ENCODE data around the gene PCDHGA6. TPM values are rescaled to one million over a fixed set of nuclear protein-coding genes. Genes with fewer than 3 reads are reported as not detected.
"Not testable (repeated sequence)": the region's sequence is repeated elsewhere in the genome, so short reads cannot be mapped to it uniquely, and the experiment has no call there.

The PCDHGA6 gene
- total and polyA plus RNA-seq, 2 donors: 0.47 to 1.2 TPM

DNA sequence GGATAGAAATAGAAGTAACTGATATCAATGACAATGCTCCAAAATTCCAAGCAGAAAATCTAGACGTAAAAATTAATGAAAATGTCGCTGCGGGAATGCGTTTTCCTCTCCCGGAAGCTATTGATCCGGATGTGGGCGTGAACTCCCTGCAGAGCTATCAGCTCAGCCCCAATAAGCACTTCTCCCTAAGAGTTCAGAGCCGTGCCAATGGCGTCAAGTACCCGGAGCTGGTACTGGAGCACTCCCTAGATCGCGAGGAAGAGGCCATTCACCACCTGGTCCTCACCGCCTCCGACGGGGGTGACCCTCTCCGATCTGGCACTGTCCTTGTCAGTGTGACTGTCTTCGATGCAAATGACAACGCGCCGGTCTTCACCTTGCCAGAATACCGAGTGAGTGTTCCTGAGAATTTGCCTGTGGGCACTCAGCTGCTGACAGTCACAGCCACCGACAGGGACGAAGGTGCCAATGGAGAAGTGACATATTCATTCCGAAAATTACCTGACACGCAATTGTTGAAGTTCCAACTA lies 39.9 kb downstream of the PCDHGA6 start:
- Histone ChIP-seq H3K9me3 (ENCODE audit: control insufficient read depth in 2 of 2, insufficient read depth in 1 of 2, low read length in 1 of 2) (peaks cover 14 to 29% of the 10 kb centered on the region in 2 donors), H3K36me3 (ENCODE audit: control insufficient read depth in 2 of 2, insufficient read depth in 2 of 2, low read length in 1 of 2) (no peaks in the 10 kb centered on the region), H3K27ac (ENCODE audit: low read depth in 1 of 2, low read length in 1 of 2) (no peak overlapping the region), H3K27me3 (ENCODE audit: control insufficient read depth in 2 of 2, insufficient read depth in 1 of 2, low read length in 1 of 2) (peaks cover 50 to 94% of the 10 kb centered on the region in 2 donors), H3K4me3 (ENCODE audit: low read length in 2 of 2) (peak overlapping the region; percentile 29 to 32), H3K4me1 (ENCODE audit: control insufficient read depth in 2 of 2, insufficient read depth in 2 of 2, low read length in 2 of 2) (peaks cover 0 to 4% of the 10 kb centered on the region in 2 donors)
- WGBS: 16% methylated on average over 25 of the region's 25 CpGs
- no peak for DNase-seq (ENCODE audit: low read depth in 6 of 9, low spot score in 9 of 9)

GRCh38 chr5:141414548-141415274 lies 41.0 kb downstream of the PCDHGA6 start:
- H3K36me3 ChIP-seq (ENCODE audit: control insufficient read depth in 2 of 2, insufficient read depth in 2 of 2, low read length in 1 of 2); H3K27ac ChIP-seq (ENCODE audit: low read depth in 1 of 2, low read length in 1 of 2); H3K4me1 ChIP-seq (ENCODE audit: control insufficient read depth in 2 of 2, insufficient read depth in 2 of 2, low read length in 2 of 2); H3K4me3 ChIP-seq (ENCODE audit: low read length in 2 of 2); DNase-seq (ENCODE audit: low read depth in 6 of 9, low spot score in 9 of 9): not testable (repeated sequence)
- Histone ChIP-seq H3K27me3 (ENCODE audit: control insufficient read depth in 2 of 2, insufficient read depth in 1 of 2, low read length in 1 of 2) (peaks cover 52 to 94% of the 10 kb centered on the region in 2 donors), H3K9me3 (ENCODE audit: control insufficient read depth in 2 of 2, insufficient read depth in 1 of 2, low read length in 1 of 2) (peaks cover 14 to 31% of the 10 kb centered on the region in 2 donors)
- WGBS: 33% methylated on average over 46 of the region's 46 CpGs

DNA sequence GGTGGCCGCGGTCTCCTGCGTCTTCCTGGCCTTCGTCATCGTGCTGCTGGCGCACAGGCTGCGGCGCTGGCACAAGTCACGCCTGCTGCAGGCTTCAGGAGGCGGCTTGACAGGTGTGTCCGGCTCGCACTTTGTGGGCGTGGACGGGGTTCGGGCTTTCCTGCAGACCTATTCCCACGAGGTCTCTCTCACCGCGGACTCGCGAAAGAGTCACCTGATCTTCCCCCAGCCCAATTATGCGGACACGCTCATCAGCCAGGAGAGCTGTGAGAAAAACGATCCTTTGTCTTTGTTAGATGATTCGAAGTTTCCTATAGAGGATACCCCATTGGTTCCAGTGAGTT lies 41.6 kb downstream of the PCDHGA6 start:
- 28% methylated on average over 24 of the region's 24 CpGs for WGBS
- not testable (repeated sequence) for DNase-seq (ENCODE audit: low read depth in 6 of 9, low spot score in 9 of 9); H3K27ac ChIP-seq (ENCODE audit: low read depth in 1 of 2, low read length in 1 of 2); H3K4me3 ChIP-seq (ENCODE audit: low read length in 2 of 2); H3K36me3 ChIP-seq (ENCODE audit: control insufficient read depth in 2 of 2, insufficient read depth in 2 of 2, low read length in 1 of 2); H3K4me1 ChIP-seq (ENCODE audit: control insufficient read depth in 2 of 2, insufficient read depth in 2 of 2, low read length in 2 of 2)
- peaks cover 48 to 94% of the 10 kb centered on the region in 2 donors for H3K27me3 ChIP-seq (ENCODE audit: control insufficient read depth in 2 of 2, insufficient read depth in 1 of 2, low read length in 1 of 2)
- H3K9me3 ChIP-seq (ENCODE audit: control insufficient read depth in 2 of 2, insufficient read depth in 1 of 2, low read length in 1 of 2): peaks cover 12 to 27% of the 10 kb centered on the region in 2 donors

DNA sequence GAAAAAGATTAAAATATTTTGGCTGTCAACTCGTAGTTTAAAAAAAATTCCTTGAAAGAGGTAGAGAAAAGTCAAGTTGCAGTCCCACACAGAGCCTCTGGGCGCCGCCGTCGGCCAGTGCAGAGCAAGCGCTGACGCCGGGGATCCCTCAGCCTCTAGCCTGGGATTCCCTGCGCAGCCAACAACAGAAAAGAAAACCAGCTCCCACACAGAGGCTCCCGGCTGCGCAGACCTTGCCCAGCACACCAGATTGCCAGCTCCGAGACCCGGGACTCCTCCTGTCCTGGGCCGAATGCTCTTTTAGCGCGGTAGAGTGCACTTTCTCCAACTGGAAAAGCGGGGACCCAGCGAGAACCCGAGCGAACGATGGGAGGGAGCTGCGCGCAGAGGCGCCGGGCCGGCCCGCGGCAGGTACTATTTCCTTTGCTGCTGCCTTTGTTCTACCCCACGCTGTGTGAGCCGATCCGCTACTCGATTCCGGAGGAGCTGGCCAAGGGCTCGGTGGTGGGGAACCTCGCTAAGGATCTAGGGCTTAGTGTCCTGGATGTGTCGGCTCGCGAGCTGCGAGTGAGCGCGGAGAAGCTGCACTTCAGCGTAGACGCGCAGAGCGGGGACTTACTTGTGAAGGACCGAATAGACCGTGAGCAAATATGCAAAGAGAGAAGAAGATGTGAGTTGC lies 43.9 kb downstream of the PCDHGA6 start, which contains the start of gene PCDHGB7:
PCDHGB7 (plus strand) TSS at position 184 of the 679 bp plus-strand sequence; CDS start at position 367, 183 bp downstream.
- 6% methylated on average over 47 of the region's 47 CpGs for WGBS
- Histone ChIP-seq H3K9me3 (ENCODE audit: control insufficient read depth in 2 of 2, insufficient read depth in 1 of 2, low read length in 1 of 2) (peaks cover 18 to 37% of the 10 kb centered on the region in 2 donors), H3K27me3 (ENCODE audit: control insufficient read depth in 2 of 2, insufficient read depth in 1 of 2, low read length in 1 of 2) (peaks cover 61 to 100% of the 10 kb centered on the region in 2 donors), H3K4me1 (ENCODE audit: control insufficient read depth in 2 of 2, insufficient read depth in 2 of 2, low read length in 2 of 2) (peaks cover 0 to 10% of the 10 kb centered on the region in 2 donors), H3K4me3 (ENCODE audit: low read length in 2 of 2) (peak within 1 kb of the TSS; percentile 20 to 29)
- not testable (repeated sequence) for H3K36me3 ChIP-seq (ENCODE audit: control insufficient read depth in 2 of 2, insufficient read depth in 2 of 2, low read length in 1 of 2); H3K27ac ChIP-seq (ENCODE audit: low read depth in 1 of 2, low read length in 1 of 2)
- peak in 6 of 9 donors; percentile 19 to 69 (median 34) for DNase-seq (ENCODE audit: low read depth in 6 of 9, low spot score in 9 of 9)

DNA sequence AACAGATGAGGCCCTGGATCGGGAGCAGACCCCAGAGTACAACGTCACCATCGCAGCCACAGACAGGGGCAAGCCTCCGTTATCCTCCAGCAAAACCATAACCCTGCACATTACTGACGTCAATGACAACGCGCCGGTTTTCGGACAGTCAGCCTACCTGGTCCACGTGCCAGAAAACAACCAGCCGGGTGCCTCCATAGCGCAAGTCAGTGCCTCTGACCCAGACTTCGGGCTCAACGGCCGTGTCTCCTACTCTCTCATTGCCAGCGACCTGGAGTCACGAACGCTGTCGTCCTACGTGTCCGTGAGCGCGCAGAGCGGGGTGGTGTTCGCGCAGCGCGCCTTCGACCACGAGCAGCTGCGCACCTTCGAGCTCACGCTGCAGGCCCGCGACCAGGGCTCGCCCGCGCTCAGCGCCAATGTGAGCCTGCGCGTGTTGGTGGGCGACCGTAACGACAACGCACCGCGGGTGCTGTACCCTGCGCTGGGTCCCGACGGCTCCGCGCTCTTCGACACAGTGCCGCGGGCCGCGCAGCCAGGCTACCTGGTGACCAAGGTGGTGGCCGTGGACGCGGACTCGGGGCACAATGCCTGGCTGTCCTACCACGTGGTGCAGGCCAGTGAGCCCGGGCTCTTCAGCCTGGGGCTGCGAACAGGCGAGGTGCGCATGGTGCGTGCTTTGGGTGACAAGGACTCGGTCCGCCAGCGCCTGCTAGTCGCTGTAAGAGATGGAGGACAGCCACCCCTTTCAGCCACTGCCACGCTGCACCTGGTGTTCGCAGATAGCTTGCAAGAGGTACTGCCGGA lies 45.6 kb downstream of the PCDHGA6 start:
- Histone ChIP-seq H3K27me3 (ENCODE audit: control insufficient read depth in 2 of 2, insufficient read depth in 1 of 2, low read length in 1 of 2) (peaks cover 56 to 96% of the 10 kb centered on the region in 2 donors), H3K4me1 (ENCODE audit: control insufficient read depth in 2 of 2, insufficient read depth in 2 of 2, low read length in 2 of 2) (peaks cover 0 to 6% of the 10 kb centered on the region in 2 donors), H3K36me3 (ENCODE audit: control insufficient read depth in 2 of 2, insufficient read depth in 2 of 2, low read length in 1 of 2) (no peaks in the 10 kb centered on the region), H3K27ac (ENCODE audit: low read depth in 1 of 2, low read length in 1 of 2) (no peak overlapping the region), H3K4me3 (ENCODE audit: low read length in 2 of 2) (no peak overlapping the region), H3K9me3 (ENCODE audit: control insufficient read depth in 2 of 2, insufficient read depth in 1 of 2, low read length in 1 of 2) (peaks cover 19 to 36% of the 10 kb centered on the region in 2 donors)
- WGBS: 44% methylated on average over 74 of the region's 74 CpGs
- DNase-seq (ENCODE audit: low read depth in 6 of 9, low spot score in 9 of 9): no peak

- 8% methylated on average over 42 of the region's 42 CpGs for WGBS
- H3K36me3 ChIP-seq (ENCODE audit: control insufficient read depth in 2 of 2, insufficient read depth in 2 of 2, low read length in 1 of 2): no peaks in the 10 kb centered on the region
- H3K4me1 ChIP-seq (ENCODE audit: control insufficient read depth in 2 of 2, insufficient read depth in 2 of 2, low read length in 2 of 2): peaks cover 0 to 6% of the 10 kb centered on the region in 2 donors
- H3K27me3 ChIP-seq (ENCODE audit: control insufficient read depth in 2 of 2, insufficient read depth in 1 of 2, low read length in 1 of 2): peaks cover 48 to 88% of the 10 kb centered on the region in 2 donors
- no peak within 1 kb of the TSS for H3K27ac ChIP-seq (ENCODE audit: low read depth in 1 of 2, low read length in 1 of 2)
- DNase-seq (ENCODE audit: low read depth in 6 of 9, low spot score in 9 of 9): peak in 5 of 9 donors; percentile 24 to 76 (median 48)
- H3K4me3 ChIP-seq (ENCODE audit: low read length in 2 of 2): peak within 1 kb of the TSS; percentile 43
- H3K9me3 ChIP-seq (ENCODE audit: control insufficient read depth in 2 of 2, insufficient read depth in 1 of 2, low read length in 1 of 2): peaks cover 19 to 36% of the 10 kb centered on the region in 2 donors
Observed at GRCh38 chr5:141420855-141421488, 47.3 kb downstream of the PCDHGA6 start, which contains the start of gene PCDHGA11. TSS of gene PCDHGA11 (plus strand) at chr5:141421051. CDS start at chr5:141421228, 177 bp downstream.

DNA sequence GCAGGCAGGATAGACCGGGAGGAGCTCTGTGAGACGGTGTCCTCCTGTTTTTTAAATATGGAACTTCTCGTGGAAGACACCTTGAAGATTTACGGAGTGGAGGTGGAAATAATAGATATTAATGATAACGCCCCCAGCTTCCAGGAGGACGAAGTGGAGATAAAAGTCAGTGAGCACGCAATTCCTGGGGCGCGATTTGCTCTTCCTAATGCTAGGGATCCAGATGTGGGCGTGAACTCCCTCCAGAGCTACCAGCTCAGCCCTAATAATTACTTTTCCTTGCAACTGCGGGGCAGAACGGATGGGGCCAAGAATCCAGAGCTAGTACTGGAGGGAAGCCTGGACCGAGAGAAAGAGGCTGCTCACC lies 47.8 kb downstream of the PCDHGA6 start:
- no peak for DNase-seq (ENCODE audit: low read depth in 6 of 9, low spot score in 9 of 9)
- Histone ChIP-seq H3K27me3 (ENCODE audit: control insufficient read depth in 2 of 2, insufficient read depth in 1 of 2, low read length in 1 of 2) (peaks cover 45 to 88% of the 10 kb centered on the region in 2 donors), H3K27ac (ENCODE audit: low read depth in 1 of 2, low read length in 1 of 2) (no peak overlapping the region), H3K36me3 (ENCODE audit: control insufficient read depth in 2 of 2, insufficient read depth in 2 of 2, low read length in 1 of 2) (no peaks in the 10 kb centered on the region), H3K4me1 (ENCODE audit: control insufficient read depth in 2 of 2, insufficient read depth in 2 of 2, low read length in 2 of 2) (peaks cover 0 to 6% of the 10 kb centered on the region in 2 donors), H3K9me3 (ENCODE audit: control insufficient read depth in 2 of 2, insufficient read depth in 1 of 2, low read length in 1 of 2) (peaks cover 19 to 36% of the 10 kb centered on the region in 2 donors), H3K4me3 (ENCODE audit: low read length in 2 of 2) (peak overlapping the region; percentile 43)
- WGBS: 12% methylated on average over 13 of the region's 13 CpGs

DNA sequence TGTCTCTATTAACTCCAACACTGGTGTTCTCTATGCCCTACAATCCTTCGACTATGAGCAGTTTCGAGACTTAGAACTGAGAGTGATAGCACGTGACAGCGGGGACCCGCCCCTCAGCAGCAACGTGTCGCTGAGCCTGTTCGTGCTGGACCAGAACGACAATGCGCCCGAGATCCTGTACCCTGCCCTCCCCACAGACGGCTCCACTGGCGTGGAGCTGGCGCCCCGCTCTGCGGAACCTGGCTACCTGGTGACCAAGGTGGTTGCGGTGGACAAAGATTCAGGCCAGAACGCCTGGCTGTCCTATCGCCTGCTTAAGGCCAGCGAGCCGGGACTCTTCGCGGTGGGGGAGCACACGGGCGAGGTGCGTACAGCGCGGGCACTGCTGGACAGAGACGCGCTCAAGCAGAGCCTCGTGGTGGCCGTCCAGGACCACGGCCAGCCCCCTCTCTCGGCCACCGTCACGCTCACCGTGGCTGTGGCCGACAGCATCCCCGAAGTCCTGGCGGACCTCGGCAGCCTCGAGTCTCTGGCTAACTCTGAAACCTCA lies 49.1 kb downstream of the PCDHGA6 start:
- 35% methylated on average over 42 of the region's 42 CpGs for WGBS
- Histone ChIP-seq H3K9me3 (ENCODE audit: control insufficient read depth in 2 of 2, insufficient read depth in 1 of 2, low read length in 1 of 2) (peaks cover 22 to 42% of the 10 kb centered on the region in 2 donors), H3K27ac (ENCODE audit: low read depth in 1 of 2, low read length in 1 of 2) (no peak overlapping the region), H3K36me3 (ENCODE audit: control insufficient read depth in 2 of 2, insufficient read depth in 2 of 2, low read length in 1 of 2) (no peaks in the 10 kb centered on the region), H3K4me1 (ENCODE audit: control insufficient read depth in 2 of 2, insufficient read depth in 2 of 2, low read length in 2 of 2) (peaks cover 0 to 6% of the 10 kb centered on the region in 2 donors), H3K27me3 (ENCODE audit: control insufficient read depth in 2 of 2, insufficient read depth in 1 of 2, low read length in 1 of 2) (peaks cover 39 to 88% of the 10 kb centered on the region in 2 donors), H3K4me3 (ENCODE audit: low read length in 2 of 2) (no peak overlapping the region)
- DNase-seq (ENCODE audit: low read depth in 6 of 9, low spot score in 9 of 9): no peak
